PC-9 (cell line): ENCODE results near the gene HTT.

Source experiments
- EZH2 ChIP-seq: fragments of 200-600 bp; sonication (generic); IDR thresholded peaks from 2 replicates; pipeline ENCODE4 v1.8.0; 2017; ENCODE audit warnings: antibody characterized with exemption, low read depth
- TF ChIP-seq, protein P1 (sequence below): fragments of 200-600 bp; sonication (generic); conservative IDR thresholded peaks from 2 replicates; pipeline ENCODE4 v1.6.1; 2017; ENCODE audit warnings: mixed run types, antibody characterized with exemption, mild to moderate bottlenecking, moderate library complexity

DNA sequence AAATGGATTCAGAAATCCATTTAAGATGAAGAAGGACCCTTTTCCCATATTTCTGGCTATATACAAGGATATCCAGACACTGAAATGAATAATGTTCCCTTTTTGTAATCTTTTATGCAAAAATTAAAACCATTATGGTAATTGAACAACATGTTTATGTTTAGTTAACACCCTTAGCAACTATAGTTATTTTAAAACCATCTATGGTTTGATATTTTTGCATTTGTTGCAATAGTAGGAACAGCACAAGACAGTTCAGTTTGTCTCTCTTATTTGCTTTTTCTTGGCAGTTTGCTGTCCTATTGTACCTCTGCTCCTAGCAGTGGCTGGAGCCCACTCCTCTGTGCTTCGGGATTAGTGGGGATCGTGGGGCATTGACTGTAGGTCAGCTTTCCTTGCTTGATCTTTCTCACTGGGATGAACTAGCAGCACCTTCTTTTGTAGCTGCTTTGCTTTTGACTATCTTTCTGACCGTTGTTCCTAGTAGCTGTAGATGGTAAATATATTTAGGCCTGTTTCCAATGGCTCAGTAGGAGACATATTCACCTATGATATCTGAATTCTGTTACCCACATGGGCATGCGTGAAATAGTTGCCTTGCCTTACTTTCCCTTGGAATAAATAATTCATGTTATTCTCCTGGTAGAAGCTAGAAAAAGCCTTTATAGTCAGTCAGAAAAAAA is 12.8 kb downstream of the HTT start:
- TF ChIP-seq, protein P1, sequence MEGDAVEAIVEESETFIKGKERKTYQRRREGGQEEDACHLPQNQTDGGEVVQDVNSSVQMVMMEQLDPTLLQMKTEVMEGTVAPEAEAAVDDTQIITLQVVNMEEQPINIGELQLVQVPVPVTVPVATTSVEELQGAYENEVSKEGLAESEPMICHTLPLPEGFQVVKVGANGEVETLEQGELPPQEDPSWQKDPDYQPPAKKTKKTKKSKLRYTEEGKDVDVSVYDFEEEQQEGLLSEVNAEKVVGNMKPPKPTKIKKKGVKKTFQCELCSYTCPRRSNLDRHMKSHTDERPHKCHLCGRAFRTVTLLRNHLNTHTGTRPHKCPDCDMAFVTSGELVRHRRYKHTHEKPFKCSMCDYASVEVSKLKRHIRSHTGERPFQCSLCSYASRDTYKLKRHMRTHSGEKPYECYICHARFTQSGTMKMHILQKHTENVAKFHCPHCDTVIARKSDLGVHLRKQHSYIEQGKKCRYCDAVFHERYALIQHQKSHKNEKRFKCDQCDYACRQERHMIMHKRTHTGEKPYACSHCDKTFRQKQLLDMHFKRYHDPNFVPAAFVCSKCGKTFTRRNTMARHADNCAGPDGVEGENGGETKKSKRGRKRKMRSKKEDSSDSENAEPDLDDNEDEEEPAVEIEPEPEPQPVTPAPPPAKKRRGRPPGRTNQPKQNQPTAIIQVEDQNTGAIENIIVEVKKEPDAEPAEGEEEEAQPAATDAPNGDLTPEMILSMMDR = no peak
- no peak for TF ChIP-seq EZH2
